HFF-Myc (cell line): ENCODE data around the gene HARS1.
A peak's percentile ranks its signal among the peaks of the same experiment; 100 is the strongest.
"Not testable (repeated sequence)": the region's sequence is repeated elsewhere in the genome, so short reads cannot be mapped to it uniquely, and the experiment has no call there.

Experiments used
- DNase-seq: peaks from one replicate; pipeline ENCODE4 v3.0.0-alpha.2; 2011; ENCODE audit warnings: low read depth; ENCODE audit errors: extremely low read depth
- H3K4me3 ChIP-seq: replicated peaks from 2 replicates; pipeline ENCODE4 v1.5.1; 2011; ENCODE audit warnings: low read depth, mild to moderate bottlenecking, control low read depth, low read length
- TF ChIP-seq, protein P1 (sequence below): IDR thresholded peaks from 2 replicates; pipeline ENCODE4 v1.5.1; 2012; ENCODE audit warnings: mild to moderate bottlenecking, low read depth, low read length, control low read depth; ENCODE audit errors: missing control alignments

Gene HARS1

GRCh38 chr5:140673187-140673976, 17.8 kb downstream of the HARS1 start, which contains the start of gene DND1:
Gene DND1, minus strand, starts transcription at chr5:140673576. Its CDS starts 34 bp downstream, at chr5:140673542.
- TF ChIP-seq, protein P1, sequence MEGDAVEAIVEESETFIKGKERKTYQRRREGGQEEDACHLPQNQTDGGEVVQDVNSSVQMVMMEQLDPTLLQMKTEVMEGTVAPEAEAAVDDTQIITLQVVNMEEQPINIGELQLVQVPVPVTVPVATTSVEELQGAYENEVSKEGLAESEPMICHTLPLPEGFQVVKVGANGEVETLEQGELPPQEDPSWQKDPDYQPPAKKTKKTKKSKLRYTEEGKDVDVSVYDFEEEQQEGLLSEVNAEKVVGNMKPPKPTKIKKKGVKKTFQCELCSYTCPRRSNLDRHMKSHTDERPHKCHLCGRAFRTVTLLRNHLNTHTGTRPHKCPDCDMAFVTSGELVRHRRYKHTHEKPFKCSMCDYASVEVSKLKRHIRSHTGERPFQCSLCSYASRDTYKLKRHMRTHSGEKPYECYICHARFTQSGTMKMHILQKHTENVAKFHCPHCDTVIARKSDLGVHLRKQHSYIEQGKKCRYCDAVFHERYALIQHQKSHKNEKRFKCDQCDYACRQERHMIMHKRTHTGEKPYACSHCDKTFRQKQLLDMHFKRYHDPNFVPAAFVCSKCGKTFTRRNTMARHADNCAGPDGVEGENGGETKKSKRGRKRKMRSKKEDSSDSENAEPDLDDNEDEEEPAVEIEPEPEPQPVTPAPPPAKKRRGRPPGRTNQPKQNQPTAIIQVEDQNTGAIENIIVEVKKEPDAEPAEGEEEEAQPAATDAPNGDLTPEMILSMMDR = no peak
- no peak for DNase-seq
- no peak within 1 kb of the TSS for H3K4me3 ChIP-seq

DNA sequence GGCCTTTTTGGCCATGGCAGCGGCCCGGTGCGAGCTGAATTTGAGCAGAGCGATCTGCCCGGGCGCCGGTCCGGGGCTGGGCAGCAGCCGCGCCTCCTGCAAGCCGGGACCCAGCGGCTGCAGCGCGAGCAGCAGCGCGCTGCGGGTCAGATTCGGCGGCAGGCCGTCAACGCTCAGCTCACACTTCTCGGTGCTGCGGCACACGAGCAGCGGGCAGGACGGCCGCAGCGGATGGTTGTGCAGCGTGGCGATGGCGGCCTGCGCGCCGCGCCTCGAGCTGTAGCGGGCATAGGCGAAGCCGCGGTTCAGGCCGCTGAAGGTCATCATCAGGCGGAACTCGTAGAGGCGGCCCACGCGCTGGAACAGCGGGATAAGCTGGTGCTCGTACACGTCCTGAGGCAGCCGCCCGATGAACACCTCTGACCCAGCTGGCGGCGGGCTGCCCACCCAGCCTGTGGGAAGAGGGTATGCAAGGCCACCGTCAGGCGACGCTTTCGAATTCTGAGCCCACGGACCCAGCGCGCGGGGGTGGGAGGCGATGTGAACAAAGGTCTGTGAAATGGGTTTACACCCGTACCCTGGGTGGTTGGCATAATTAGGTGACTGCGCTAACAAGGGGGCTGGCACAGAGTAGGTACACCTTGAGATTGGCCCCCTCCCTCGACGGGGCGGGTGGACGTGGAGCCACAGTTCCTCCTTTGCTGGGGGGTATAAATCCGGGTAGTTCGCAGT, 18.5 kb downstream of the HARS1 start:
- DNase-seq = no peak
- H3K4me3 ChIP-seq = no peak overlapping the region
- TF ChIP-seq, protein P1 = no peak

DNA sequence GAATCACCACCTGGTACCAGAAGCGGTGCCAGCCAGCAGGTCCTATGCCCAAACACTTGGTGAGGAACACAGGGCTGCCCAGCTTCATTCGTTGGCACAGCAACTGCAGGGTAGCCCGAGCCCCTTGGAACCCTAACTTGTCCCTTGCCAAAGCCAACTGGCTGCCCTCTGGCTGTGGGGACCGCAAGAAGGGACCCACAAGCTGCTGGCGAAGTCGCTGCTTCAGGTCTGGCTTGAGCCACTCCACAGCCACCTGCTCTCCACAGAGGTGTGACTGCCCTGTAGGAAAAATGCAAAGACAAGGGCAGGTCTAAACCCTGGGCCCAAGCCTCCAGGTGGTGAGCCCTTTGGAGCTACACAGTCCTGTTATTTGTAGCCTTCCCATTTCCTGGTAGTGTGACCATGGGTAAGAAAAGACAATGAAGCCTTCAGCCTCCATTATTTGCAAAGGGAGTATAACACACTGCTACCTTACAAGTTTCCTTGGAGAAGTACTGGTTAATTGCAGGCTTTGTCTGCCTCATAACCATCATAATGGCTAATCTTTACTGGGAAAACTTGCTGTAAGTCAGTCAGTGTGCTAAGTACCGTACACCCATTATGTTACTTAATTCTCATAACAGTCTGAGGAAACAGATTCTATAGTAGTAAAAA, 19.6 kb downstream of the HARS1 start:
- H3K4me3 ChIP-seq = no peak overlapping the region
- TF ChIP-seq, protein P1 = no peak
- no peak for DNase-seq

DNA sequence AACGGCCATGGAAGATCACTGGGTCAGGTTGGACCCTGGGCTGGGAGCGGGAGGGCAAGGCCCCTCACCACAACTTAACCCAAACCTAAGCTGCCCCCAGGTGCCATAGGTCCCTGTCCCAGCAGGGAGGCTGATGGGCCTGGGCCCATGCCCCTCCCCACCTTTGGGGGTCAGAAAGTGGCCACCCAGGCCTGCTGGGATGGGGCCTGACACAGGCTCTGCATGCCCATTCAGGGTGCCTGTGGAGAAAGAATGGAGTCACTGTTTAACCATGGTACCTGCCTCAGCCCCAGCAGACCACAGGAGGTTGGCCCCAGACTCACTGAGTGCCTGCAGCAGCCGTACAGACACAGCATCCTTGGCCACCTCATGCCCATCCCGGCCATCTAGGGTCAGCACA, 20.1 kb downstream of the HARS1 start:
- not testable (repeated sequence) for DNase-seq, H3K4me3 ChIP-seq

DNA sequence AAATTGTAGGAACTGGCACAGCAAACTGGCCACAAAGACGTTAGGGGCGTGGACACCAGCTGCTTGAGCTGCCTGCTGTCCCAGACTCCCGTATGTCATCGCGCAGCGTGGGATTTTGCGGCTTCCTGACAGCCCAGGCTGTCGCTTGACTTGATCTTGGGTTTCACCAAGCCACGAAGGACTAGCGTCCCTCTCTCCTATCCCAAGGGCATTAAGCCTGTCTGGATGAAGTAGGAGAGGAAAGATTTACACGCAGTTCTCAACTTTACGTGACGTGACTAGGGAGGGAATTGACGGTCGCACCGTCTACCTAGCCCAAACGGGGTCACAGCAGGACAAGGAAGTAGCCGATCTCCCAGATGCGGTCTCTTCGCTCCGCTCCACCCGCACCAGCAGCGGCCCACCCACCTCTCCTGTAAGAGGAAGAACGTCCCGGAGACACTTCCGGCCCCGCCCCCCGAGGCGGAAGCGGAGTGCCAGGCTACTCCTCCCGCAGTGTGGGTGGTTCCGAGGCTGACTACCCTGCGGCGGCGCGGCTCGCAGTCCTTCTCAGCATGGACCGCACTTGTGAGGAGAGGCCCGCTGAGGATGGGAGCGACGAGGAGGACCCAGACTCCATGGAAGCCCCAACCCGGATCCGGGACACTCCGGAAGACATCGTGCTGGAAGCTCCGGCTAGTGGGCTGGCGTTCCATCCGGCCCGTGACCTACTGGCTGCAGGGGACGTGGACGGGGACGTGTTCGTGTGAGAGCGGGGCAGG, 26.6 kb downstream of the HARS1 start, which contains the start of gene WDR55:
Gene WDR55, plus strand, starts transcription at position 546 of the 761 bp plus-strand sequence. Its CDS starts 9 bp downstream, at position 555.
- DNase-seq = peak; percentile 70
- H3K4me3 ChIP-seq = peak within 1 kb of the TSS; percentile 97
- TF ChIP-seq, protein P1 = no peak

GRCh38 chr5:140664030-140664358, 27.2 kb downstream of the HARS1 start:
- H3K4me3 ChIP-seq = peak overlapping the region; percentile 97
- no peak for DNase-seq
- TF ChIP-seq, protein P1 = no peak

DNA sequence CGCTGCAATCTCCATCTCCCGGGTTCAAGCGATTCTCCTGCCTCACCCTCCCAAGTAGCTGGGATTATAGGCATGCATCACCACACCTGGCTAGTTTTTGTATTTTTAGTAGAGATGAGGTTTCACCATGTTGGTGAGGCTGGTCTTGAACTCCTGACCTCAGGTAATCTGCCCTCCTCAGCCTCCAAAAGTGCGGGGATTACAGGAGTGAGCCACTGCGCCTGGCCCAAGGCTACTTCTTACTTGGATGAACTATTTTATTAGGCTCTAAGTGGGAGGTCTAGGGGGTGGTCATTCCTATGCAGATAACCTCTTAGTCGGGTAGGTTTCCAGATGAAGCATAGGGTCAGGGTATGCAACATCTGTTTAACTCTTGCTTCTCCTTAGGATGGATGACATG, 30.8 kb downstream of the HARS1 start:
- not testable (repeated sequence) for H3K4me3 ChIP-seq, DNase-seq
